HG02938 (cell line): ENCODE measurements around the gene CGRRF1.

Experiments
- ATAC-seq: cut with Tn5 transposase; IDR thresholded peaks from one replicate; pipeline ENCODE4 v1.9.1; 2021; ENCODE audit warnings: mild to moderate bottlenecking, moderate library complexity; ENCODE audit not compliant: unreplicated experiment

The CGRRF1 gene

GRCh38 chr14:54570631-54571415 lies 61.1 kb downstream of the CGRRF1 start:
- ATAC-seq = no peak

- ATAC-seq = no peak
These were observed 62.6 kb downstream of the CGRRF1 start for GRCh38 chr14:54572316-54572715.

GRCh38 chr14:54574528-54574927 lies 64.8 kb downstream of the CGRRF1 start:
- ATAC-seq = no peak

GRCh38 chr14:54577494-54577893 lies 67.8 kb downstream of the CGRRF1 start:
- ATAC-seq = no peak

- no peak for ATAC-seq
These were observed 68.3 kb downstream of the CGRRF1 start for GRCh38 chr14:54577977-54578376.

GRCh38 chr14:54579621-54580020 lies 69.9 kb downstream of the CGRRF1 start:
- ATAC-seq = no peak

- ATAC-seq = no peak
These were observed 71.2 kb downstream of the CGRRF1 start for GRCh38 chr14:54580933-54581332.

- ATAC-seq = no peak
These were observed 72.6 kb downstream of the CGRRF1 start for GRCh38 chr14:54582334-54582733.

- ATAC-seq = no peak
These were observed 74.4 kb downstream of the CGRRF1 start for GRCh38 chr14:54584097-54584496.

GRCh38 chr14:54585214-54585613 lies 75.5 kb downstream of the CGRRF1 start:
- ATAC-seq = no peak
